ENCODE measurements around the gene MET. TPM values are rescaled to one million over a fixed set of nuclear protein-coding genes. Genes with fewer than 3 reads are reported as not detected.
"Not testable (repeated sequence)": the region's sequence is repeated elsewhere in the genome, so short reads cannot be mapped to it uniquely, and the experiment has no call there.

The MET gene
- total RNA-seq, 1 donor from 2014 or later = 22.8 TPM

- Mint-ChIP-seq H3K9me3 (peaks cover 10% of the 10 kb centered on the region), H3K4me1 (peaks cover 9% of the 10 kb centered on the region), H3K4me3 (no peak overlapping the region), H3K36me3 (no peaks in the 10 kb centered on the region), H3K27me3 (ENCODE audit: low read depth) (no peaks in the 10 kb centered on the region), H3K27ac (no peak overlapping the region)
- no peak for DNase-seq (ENCODE audit: low spot score in 2 of 2, unreplicated experiment in 2 of 2)
- TF ChIP-seq, protein P1, sequence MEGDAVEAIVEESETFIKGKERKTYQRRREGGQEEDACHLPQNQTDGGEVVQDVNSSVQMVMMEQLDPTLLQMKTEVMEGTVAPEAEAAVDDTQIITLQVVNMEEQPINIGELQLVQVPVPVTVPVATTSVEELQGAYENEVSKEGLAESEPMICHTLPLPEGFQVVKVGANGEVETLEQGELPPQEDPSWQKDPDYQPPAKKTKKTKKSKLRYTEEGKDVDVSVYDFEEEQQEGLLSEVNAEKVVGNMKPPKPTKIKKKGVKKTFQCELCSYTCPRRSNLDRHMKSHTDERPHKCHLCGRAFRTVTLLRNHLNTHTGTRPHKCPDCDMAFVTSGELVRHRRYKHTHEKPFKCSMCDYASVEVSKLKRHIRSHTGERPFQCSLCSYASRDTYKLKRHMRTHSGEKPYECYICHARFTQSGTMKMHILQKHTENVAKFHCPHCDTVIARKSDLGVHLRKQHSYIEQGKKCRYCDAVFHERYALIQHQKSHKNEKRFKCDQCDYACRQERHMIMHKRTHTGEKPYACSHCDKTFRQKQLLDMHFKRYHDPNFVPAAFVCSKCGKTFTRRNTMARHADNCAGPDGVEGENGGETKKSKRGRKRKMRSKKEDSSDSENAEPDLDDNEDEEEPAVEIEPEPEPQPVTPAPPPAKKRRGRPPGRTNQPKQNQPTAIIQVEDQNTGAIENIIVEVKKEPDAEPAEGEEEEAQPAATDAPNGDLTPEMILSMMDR (IDR thresholded peaks at IDR 0.05; ENCODE audit: unreplicated experiment) = no peak
These were observed 18.4 kb upstream of the MET start for GRCh38 chr7:116653646-116654045.

DNA sequence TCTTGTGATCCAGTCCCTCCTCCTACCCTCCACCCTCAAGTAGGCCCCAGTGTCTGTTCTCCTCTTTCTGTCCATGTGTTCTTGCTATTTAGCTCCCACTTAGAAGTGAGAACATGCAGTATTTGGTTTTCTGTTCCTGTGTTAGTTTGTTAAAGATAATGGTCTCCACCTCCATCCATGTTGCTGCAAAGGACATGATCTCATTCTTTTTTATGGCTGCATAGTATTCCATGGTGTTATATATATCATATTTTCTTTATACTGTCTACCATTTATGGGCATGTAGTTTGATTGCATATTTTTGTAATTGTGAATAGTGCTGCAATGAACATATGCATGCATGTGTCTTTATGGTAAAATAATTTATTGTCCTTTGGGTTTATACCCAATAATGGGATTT is 12.7 kb upstream of the MET start:
- peaks cover 20% of the 10 kb centered on the region for H3K9me3 Mint-ChIP-seq
- H3K4me1 Mint-ChIP-seq; H3K36me3 Mint-ChIP-seq; H3K27me3 Mint-ChIP-seq (ENCODE audit: low read depth); DNase-seq (ENCODE audit: low spot score in 2 of 2, unreplicated experiment in 2 of 2); H3K4me3 Mint-ChIP-seq; H3K27ac Mint-ChIP-seq: not testable (repeated sequence)

- no peak for DNase-seq (ENCODE audit: low spot score in 2 of 2, unreplicated experiment in 2 of 2)
- Mint-ChIP-seq H3K27ac (no peak overlapping the region), H3K4me1 (peaks cover 8% of the 10 kb centered on the region), H3K4me3 (no peak overlapping the region), H3K27me3 (ENCODE audit: low read depth) (no peaks in the 10 kb centered on the region), H3K9me3 (peaks cover 20% of the 10 kb centered on the region), H3K36me3 (peaks cover 4% of the 10 kb centered on the region)
- TF ChIP-seq, protein P1 (IDR thresholded peaks at IDR 0.05; ENCODE audit: unreplicated experiment) = no peak
These were observed 10.1 kb upstream of the MET start for GRCh38 chr7:116661865-116662264.

- Mint-ChIP-seq H3K4me3 (no peak overlapping the region), H3K27me3 (ENCODE audit: low read depth) (no peaks in the 10 kb centered on the region), H3K4me1 (peaks cover 6% of the 10 kb centered on the region), H3K27ac (no peak overlapping the region), H3K9me3 (peaks cover 17% of the 10 kb centered on the region), H3K36me3 (peaks cover 4% of the 10 kb centered on the region)
- no peak for DNase-seq (ENCODE audit: low spot score in 2 of 2, unreplicated experiment in 2 of 2)
- TF ChIP-seq, protein P1 (IDR thresholded peaks at IDR 0.05; ENCODE audit: unreplicated experiment) = no peak
These were observed 8.3 kb upstream of the MET start for GRCh38 chr7:116663744-116664143.

DNA sequence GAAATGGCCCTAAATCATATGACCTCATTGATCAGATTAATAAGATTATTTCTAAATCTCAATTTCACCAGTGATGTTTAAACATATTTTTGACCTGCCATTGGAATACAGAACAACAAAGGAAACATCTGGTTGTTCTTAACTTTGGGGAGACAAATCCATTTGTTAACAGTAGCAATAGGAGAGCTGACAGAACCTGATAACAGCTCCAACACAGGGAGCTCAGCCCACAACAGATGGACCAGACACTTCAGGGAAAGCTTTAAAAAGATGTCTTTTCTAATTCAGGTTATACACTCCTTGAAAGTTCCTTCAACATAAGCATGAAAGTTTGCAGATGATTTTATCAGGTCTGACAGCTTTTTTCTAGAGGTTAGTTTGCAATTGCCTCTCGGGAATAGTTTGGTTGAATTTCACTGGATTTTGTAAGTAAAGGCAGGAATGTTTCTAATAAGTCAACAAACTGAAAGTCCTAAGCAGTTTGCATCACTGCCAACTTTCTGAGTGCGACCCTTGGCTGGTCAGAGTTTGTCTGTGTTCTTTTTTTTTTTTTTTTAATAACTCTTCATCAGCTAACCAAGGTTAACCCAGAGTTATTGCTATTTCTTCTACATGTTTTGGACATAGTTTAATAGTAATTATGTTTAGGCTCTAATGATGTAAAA is 6.5 kb upstream of the MET start:
- TF ChIP-seq, protein P1 (IDR thresholded peaks at IDR 0.05; ENCODE audit: unreplicated experiment) = no peak
- no peak for DNase-seq (ENCODE audit: low spot score in 2 of 2, unreplicated experiment in 2 of 2)
- Mint-ChIP-seq H3K4me3 (no peak overlapping the region), H3K36me3 (no peaks in the 10 kb centered on the region), H3K9me3 (peaks cover 4% of the 10 kb centered on the region), H3K27ac (no peak overlapping the region), H3K27me3 (ENCODE audit: low read depth) (no peaks in the 10 kb centered on the region), H3K4me1 (peaks cover 6% of the 10 kb centered on the region)

DNA sequence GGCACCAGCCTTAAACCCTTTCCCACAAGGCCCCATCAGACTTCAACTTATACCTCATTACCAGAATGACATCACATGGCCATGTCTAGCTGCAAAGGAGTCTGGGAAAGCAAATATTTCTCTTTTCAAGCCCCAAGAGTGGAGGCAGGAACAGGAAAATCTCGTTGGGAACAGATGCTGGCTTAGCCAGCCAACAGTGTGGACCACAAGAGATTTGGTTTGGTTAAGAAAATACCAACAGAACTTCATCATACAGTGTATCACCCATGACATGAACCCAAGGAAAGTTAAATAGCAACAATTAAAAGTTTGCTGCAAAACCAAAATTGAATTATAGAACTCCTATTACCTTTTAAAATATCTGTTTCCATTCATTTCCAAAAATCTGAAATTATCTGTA is 2.2 kb upstream of the MET start:
- Mint-ChIP-seq H3K4me3 (no peak overlapping the region), H3K27ac (no peak overlapping the region), H3K9me3 (no peaks in the 10 kb centered on the region), H3K27me3 (ENCODE audit: low read depth) (peaks cover 23% of the 10 kb centered on the region), H3K36me3 (no peaks in the 10 kb centered on the region), H3K4me1 (peaks cover 38% of the 10 kb centered on the region)
- no peak for DNase-seq (ENCODE audit: low spot score in 2 of 2, unreplicated experiment in 2 of 2)
- TF ChIP-seq, protein P1 (IDR thresholded peaks at IDR 0.05; ENCODE audit: unreplicated experiment) = no peak

Data from mesothelial cell of epicardium (in vitro differentiated cells).